Activated CD4-positive, alpha-beta memory T cell treated with anti-CD3 and anti-CD28 coated beads, Interleukin-2, amount 10 ng/mL, durations not matched to agents 7 days and 5 days (primary cell): Measurements from ENCODE around the gene ITGAL. TPM values are rescaled to one million over a fixed set of nuclear protein-coding genes. Genes with fewer than 3 reads are reported as not detected.
A peak's percentile ranks its signal among the peaks of the same experiment; 100 is the strongest.

Experiments
- CTCF ChIA-PET: fragments of 350-600 bp; sonication (Branson Sonifier 250); formaldehyde crosslinking; loops from one replicate; lab custom pipeline; 2021; ENCODE audit warnings: antibody characterized with exemption, inconsistent platforms; lab: Charles Lee
- POLR2A ChIA-PET: fragments of 350-600 bp; sonication (Branson Sonifier 250); formaldehyde crosslinking; loops from one replicate; lab custom pipeline; 2021; ENCODE audit warnings: antibody characterized with exemption; lab: Charles Lee
- DNase-seq: peaks from one replicate; pipeline ENCODE4 v3.0.0-alpha.2; 2020
- H3K27ac Mint-ChIP-seq: one replicate; pipeline ENCODE4 v1.8.0; 2021; ENCODE audit warnings: mild to moderate bottlenecking, mixed read lengths
- H3K27me3 Mint-ChIP-seq: one replicate; pipeline ENCODE4 v1.8.0; 2021; ENCODE audit warnings: mixed read lengths
- H3K36me3 Mint-ChIP-seq: one replicate; pipeline ENCODE4 v1.8.0; 2021; ENCODE audit warnings: low read depth, mixed read lengths
- H3K4me1 Mint-ChIP-seq: one replicate; pipeline ENCODE4 v1.8.0; 2021; ENCODE audit warnings: mixed read lengths
- H3K4me3 Mint-ChIP-seq: one replicate; pipeline ENCODE4 v1.8.0; 2021; ENCODE audit warnings: mild to moderate bottlenecking, mixed read lengths
- H3K9me3 Mint-ChIP-seq: one replicate; pipeline ENCODE4 v1.8.0; 2021; ENCODE audit warnings: mixed read lengths
- total RNA-seq, 2 experiments: library from RNA; stranded (reverse); gene quantifications; one replicate each; pipeline ENCODE4 v1.2.3, GENCODE V29; 2021

Gene ITGAL
- total RNA-seq, 2 experiments from 2014 or later, result 583 to 586 TPM

DNA sequence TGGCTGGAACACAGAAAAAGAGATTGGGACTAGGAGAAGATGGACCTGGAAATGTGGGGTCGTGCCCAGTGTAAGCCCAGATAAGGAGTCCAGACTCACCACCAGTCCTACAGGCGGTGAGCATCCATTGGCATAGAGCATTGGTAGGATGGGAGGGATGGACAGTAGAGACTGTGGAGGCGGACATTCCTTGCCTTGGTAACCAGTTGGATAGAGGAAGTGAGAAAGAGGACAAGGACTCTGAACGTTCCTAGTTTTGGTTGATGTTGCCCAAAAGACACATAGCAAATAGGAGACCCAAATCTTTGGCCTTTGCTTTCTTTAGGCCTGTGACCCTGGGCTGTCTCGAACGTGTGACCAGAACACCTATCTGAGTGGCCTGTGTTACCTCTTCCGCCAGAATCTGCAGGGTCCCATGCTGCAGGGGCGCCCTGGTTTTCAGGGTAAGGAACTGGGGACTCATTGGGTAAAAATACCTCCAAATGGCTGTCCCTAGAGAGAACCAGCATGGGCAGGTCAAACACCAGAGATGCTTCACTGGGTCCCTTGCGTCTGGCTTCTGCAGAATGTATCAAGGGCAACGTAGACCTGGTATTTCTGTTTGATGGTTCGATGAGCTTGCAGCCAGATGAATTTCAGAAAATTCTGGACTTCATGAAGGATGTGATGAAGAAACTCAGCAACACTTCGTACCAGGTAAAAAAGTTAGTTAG, 6.4 kb downstream of the ITGAL start:
- Mint-ChIP-seq H3K4me1 (peaks cover 74% of the 10 kb centered on the region), H3K27ac (peak overlapping the region; percentile 69), H3K36me3 (peaks cover 85% of the 10 kb centered on the region), H3K4me3 (no peak overlapping the region), H3K27me3 (no peaks in the 10 kb centered on the region), H3K9me3 (no peaks in the 10 kb centered on the region)
- CTCF ChIA-PET, result interaction anchor here (1.2 to 3.4 kb wide), 4 partner anchors 13 to 49 kb away, joined by 3 to 17 read pairs (median 8); partner anchors contain the start of gene DCTPP1
- DNase-seq, result no peak
- POLR2A ChIA-PET, result interaction anchor here (1.2 to 5.6 kb wide), 5 partner anchors 9 to 32 kb away, joined by 3 to 38 read pairs (median 5); no protein-coding TSS in a partner anchor

DNA sequence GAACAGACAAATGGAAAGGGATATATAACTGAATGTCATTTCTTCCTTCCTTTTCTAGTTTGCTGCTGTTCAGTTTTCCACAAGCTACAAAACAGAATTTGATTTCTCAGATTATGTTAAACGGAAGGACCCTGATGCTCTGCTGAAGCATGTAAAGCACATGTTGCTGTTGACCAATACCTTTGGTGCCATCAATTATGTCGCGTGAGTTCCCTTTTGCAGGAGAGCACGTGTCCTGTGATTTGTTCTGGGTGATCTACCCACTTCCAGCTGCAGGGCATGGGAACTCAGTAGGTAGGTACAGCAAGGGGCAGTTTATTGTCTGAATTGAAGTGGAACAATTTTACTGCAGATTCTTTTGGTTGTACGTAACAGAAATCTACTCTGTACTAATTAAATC, 8.8 kb downstream of the ITGAL start:
- Mint-ChIP-seq H3K9me3 (no peaks in the 10 kb centered on the region), H3K27me3 (no peaks in the 10 kb centered on the region), H3K4me3 (no peak overlapping the region), H3K4me1 (peaks cover 69% of the 10 kb centered on the region), H3K27ac (peak overlapping the region; percentile 36), H3K36me3 (peaks cover 82% of the 10 kb centered on the region)
- DNase-seq, result no peak
- ChIA-PET POLR2A (interaction anchor here (0.6 to 19.7 kb wide), 7 partner anchors 8 to 54 kb away, joined by 3 to 185 read pairs (median 3); partner anchors contain the start of gene ITGAL), CTCF (interaction anchor here (0.8 to 3.4 kb wide), 4 partner anchors 9 to 117 kb away, joined by 4 to 17 read pairs (median 6); partner anchors contain the start of gene DCTPP1)

DNA sequence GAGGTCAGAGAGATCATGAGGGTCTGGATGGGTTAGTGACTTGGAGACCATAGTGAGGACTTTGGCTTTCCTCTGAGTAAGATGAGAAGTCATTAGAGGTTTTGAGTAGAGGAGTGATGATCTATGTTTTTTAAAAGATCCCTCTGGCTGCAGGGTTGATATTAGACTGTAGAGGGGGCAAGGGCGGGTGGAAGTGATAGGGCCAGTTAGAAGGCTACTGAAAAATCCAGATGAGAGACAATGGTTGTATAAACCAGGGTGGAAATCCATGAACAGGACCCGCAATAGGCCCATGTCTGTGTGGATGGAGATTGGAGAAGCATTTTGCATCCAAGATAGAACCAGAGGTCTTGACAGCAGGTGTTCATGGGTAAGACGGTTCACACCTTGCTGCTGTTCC, 9.8 kb downstream of the ITGAL start:
- Mint-ChIP-seq H3K9me3 (no peaks in the 10 kb centered on the region), H3K27ac (peak overlapping the region; percentile 78), H3K4me3 (peak overlapping the region; percentile 4), H3K4me1 (peaks cover 63% of the 10 kb centered on the region), H3K27me3 (no peaks in the 10 kb centered on the region), H3K36me3 (peaks cover 79% of the 10 kb centered on the region)
- POLR2A ChIA-PET, result interaction anchor here (0.6 to 19.7 kb wide), 7 partner anchors 8 to 184 kb away, joined by 3 to 185 read pairs (median 5); partner anchors contain the start of gene ITGAL
- DNase-seq, result peak; percentile 23
- CTCF ChIA-PET, result interaction anchor here (1.2 to 3.4 kb wide), 5 partner anchors 9 to 116 kb away, joined by 3 to 17 read pairs (median 6); partner anchors contain the start of gene DCTPP1

DNA sequence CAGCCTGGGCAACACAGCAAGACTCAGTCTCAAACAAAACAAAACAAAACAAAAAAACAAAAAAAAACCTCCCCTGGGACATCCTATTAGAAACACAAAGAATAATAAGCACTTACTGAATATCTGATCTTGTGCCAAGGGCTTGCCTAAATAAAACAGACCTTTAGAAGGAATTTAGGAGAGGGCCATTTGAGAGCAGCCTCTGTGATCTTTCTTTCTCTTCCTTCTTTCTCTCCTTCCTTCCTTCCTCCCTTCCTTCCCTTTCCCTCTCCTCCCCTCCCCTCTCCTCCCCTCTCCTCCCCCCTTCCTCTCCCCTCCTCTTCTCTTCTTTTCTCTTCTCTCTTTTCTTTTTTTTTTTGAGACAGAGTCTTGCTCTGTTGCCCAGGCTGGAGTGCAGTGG, 12.3 kb downstream of the ITGAL start:
- CTCF ChIA-PET, result interaction anchor here (1.3 to 2.4 kb wide), 2 partner anchors 35 to 55 kb away, joined by 3 to 10 read pairs; partner anchors contain the start of gene DCTPP1
- peak overlapping the region; percentile 26 for H3K27ac Mint-ChIP-seq
- POLR2A ChIA-PET, result interaction anchor here (1.2 to 19.7 kb wide), 4 partner anchors 12 to 55 kb away, joined by 3 to 185 read pairs (median 21); partner anchors contain the start of genes DCTPP1 and ITGAL
- no peak for DNase-seq
- H3K4me3 Mint-ChIP-seq, result no peak overlapping the region
- peaks cover 81% of the 10 kb centered on the region for H3K36me3 Mint-ChIP-seq
- no peaks in the 10 kb centered on the region for H3K27me3 Mint-ChIP-seq
- H3K9me3 Mint-ChIP-seq, result no peaks in the 10 kb centered on the region
- peaks cover 61% of the 10 kb centered on the region for H3K4me1 Mint-ChIP-seq

DNA sequence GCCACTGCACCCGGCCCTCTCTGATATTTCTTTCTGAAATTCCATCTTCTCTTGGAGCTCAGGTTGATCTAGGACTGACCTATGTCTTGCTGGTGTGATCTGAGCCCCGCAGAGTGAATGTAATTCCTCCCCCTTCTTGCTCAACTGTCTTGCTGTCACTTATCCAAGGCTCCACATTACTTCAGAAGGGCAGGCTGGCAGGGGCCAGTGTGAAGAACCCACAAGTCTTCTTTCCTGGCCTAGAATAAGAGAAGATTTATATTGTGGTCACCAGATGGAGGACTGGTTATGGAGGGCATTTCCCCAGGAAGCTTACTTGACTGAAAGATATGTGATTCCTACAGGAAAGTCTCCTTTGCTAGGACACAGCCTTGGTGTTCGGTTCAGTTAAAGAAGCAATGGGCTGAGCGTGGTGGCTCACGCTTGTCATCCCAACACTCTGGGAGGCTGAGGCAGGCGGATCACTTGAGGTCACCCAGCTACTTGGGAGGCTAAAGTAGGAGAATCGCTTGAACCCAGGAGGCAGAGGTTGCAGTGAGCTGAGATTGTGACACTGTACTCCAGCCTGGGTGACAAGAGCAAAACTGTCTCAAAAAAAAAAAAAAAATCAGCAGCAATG, 13.4 kb downstream of the ITGAL start:
- Mint-ChIP-seq H3K4me3 (no peak overlapping the region), H3K9me3 (no peaks in the 10 kb centered on the region), H3K36me3 (peaks cover 82% of the 10 kb centered on the region), H3K4me1 (peaks cover 61% of the 10 kb centered on the region), H3K27ac (peak overlapping the region; percentile 33), H3K27me3 (no peaks in the 10 kb centered on the region)
- no peak for DNase-seq
- ChIA-PET POLR2A (interaction anchor here (0.6 to 19.7 kb wide), 5 partner anchors 10 to 68 kb away, joined by 3 to 185 read pairs (median 4); partner anchors contain the start of gene ITGAL), CTCF (interaction anchor here (1.3 to 2.4 kb wide), 2 partner anchors 36 to 56 kb away, joined by 3 to 10 read pairs; partner anchors contain the start of gene DCTPP1)

DNA sequence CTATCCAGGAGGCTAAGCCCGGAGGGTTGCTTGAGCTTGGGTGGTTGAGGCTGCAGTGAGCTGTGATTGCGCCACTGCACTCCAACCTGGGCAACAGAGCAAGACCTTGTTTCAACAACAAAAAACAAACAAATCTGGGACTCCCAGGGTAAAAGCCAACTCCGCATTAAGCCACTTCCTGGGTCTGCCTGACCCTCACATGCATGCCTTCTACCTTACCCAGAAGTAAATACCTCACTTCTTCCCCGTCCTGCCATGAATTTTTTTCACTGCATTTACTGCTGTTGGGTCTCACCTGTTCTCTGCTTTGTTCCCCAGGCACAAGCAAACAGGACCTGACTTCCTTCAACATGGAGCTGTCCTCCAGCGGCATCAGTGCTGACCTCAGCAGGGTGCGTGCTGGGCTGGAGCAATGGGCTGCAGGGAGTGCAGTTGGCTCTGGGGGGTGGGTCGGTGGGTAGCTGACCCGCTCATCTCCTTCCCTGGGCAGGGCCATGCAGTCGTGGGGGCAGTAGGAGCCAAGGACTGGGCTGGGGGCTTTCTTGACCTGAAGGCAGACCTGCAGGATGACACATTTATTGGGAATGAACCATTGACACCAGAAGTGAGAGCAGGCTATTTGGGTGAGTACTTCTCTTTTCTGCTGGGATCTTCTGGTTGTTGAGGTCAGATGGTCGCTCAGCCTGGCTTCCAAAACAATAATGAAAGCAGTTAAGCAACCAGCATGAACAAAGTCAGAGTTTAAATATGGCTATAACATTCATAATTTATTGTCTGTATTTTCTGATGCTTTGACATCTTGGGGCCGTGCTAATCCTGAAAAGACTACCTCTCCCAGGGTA, 16.4 kb downstream of the ITGAL start:
- ChIA-PET POLR2A (interaction anchor here (0.9 to 19.7 kb wide), 9 partner anchors 9 to 97 kb away, joined by 3 to 185 read pairs (median 4); partner anchors contain the start of gene ITGAL), CTCF (interaction anchor here (0.6 to 2.2 kb wide), 3 partner anchors 40 to 145 kb away, joined by 3 to 8 read pairs (median 4); partner anchors contain the start of gene DCTPP1)
- peaks cover 52% of the 10 kb centered on the region for H3K4me1 Mint-ChIP-seq

DNA sequence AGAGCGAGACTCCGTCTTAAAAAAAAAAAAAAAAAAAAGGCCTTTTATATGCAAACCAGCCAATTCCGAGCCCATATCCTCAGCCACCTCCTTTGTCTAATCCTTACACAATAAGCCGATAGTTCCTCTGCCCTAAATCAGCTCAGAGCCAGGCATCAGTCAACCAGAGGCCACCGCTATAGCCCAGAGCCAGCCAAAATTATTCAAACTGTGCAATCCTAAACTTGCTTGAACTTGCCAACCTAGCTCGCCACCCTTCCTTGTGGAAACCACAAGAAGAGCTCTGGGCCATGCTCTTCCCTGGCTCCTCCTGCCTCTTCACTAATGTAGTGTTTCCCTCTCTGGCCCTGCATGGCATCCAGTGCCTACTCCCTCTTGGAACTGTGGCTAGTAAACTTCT, 17.7 kb downstream of the ITGAL start:
- no peaks in the 10 kb centered on the region for H3K27me3 Mint-ChIP-seq

More for the DNA sequence above, 16.4 kb downstream of the ITGAL start:
- Mint-ChIP-seq H3K36me3 (peaks cover 74% of the 10 kb centered on the region), H3K9me3 (no peaks in the 10 kb centered on the region), H3K27ac (peak overlapping the region; percentile 54), H3K27me3 (no peaks in the 10 kb centered on the region), H3K4me3 (no peak overlapping the region)
- DNase-seq, result no peak

DNA sequence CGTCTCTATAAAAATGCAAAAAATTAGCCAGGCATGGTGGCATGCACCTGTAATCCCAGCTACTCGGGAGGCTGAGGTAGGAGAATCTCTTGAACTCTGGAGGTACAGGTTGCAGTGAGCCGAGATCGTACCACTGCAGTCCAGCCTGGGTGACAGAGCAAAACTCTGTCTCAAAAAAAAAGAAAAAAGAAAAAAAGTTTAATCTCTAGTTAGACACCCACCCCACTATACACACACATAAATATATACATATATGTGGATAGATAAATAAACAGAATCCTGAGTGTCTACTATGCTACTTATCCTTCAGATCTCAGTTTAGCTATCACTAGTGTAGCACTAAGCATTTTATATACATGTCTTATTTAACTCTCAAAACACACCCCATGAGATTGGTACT, 18.7 kb downstream of the ITGAL start:
- DNase-seq, result no peak
- H3K36me3 Mint-ChIP-seq, result peaks cover 74% of the 10 kb centered on the region
- ChIA-PET POLR2A (interaction anchor here (0.7 to 19.7 kb wide), 13 partner anchors 8 to 66 kb away, joined by 3 to 185 read pairs (median 4); partner anchors contain the start of genes DCTPP1, ITGAL and ZNF747), CTCF (interaction anchor here (1.0 to 2.0 kb wide), 4 partner anchors 12 to 107 kb away, joined by 3 to 10 read pairs (median 6); no protein-coding TSS in a partner anchor)
- H3K27me3 Mint-ChIP-seq, result no peaks in the 10 kb centered on the region
- H3K9me3 Mint-ChIP-seq, result no peaks in the 10 kb centered on the region
- no peak overlapping the region for H3K4me3 Mint-ChIP-seq
- peaks cover 49% of the 10 kb centered on the region for H3K4me1 Mint-ChIP-seq
- H3K27ac Mint-ChIP-seq, result peak overlapping the region; percentile 66

More for the DNA sequence above, 17.7 kb downstream of the ITGAL start:
- POLR2A ChIA-PET, result interaction anchor here (0.7 to 19.7 kb wide), 11 partner anchors 9 to 96 kb away, joined by 3 to 185 read pairs (median 4); partner anchors contain the start of genes DCTPP1, ITGAL and ZNF747
- CTCF ChIA-PET, result interaction anchor here (1.7 kb wide), 2 partner anchors 45 to 108 kb away, joined by 5 to 7 read pairs; no protein-coding TSS in a partner anchor
- Mint-ChIP-seq H3K4me3 (no peak overlapping the region), H3K36me3 (peaks cover 74% of the 10 kb centered on the region), H3K27ac (peak overlapping the region; percentile 28), H3K4me1 (peaks cover 54% of the 10 kb centered on the region), H3K9me3 (no peaks in the 10 kb centered on the region)
- no peak for DNase-seq

DNA sequence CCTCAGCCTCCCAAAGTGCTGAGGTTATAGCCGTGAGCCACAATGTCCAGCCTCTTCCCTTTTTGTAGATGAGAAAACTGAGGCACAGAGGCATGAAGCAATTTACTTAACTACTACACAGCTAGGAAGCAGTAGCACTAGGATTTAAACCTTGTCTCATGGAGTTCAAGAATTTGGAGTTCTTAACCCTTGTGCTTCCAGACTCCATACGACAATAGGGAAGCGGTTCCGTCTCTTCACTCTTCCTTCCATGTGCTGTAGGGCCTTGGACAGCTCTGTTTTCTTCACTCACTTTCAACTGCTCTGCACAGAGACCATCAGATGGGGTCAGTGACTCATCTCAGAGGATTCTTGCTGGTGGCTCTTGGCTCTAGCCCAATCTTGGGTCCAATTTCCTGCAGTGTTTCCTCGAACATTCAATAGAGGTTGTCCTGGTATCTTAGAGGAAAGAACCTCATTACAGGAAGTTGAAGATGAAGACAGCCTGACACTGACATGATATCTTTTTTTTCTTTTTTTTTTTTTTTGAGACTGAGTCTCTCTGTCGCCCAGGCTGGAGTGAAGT, 19.3 kb downstream of the ITGAL start:
- Mint-ChIP-seq H3K27me3 (no peaks in the 10 kb centered on the region), H3K27ac (peak overlapping the region; percentile 66), H3K4me3 (no peak overlapping the region), H3K36me3 (peaks cover 71% of the 10 kb centered on the region), H3K4me1 (peaks cover 47% of the 10 kb centered on the region), H3K9me3 (no peaks in the 10 kb centered on the region)
- POLR2A ChIA-PET, result interaction anchor here (0.7 to 19.7 kb wide), 9 partner anchors 9 to 44 kb away, joined by 3 to 185 read pairs (median 4); partner anchors contain the start of genes ITGAL and ZNF747
- CTCF ChIA-PET, result interaction anchor here (0.6 to 2.0 kb wide), 6 partner anchors 12 to 106 kb away, joined by 3 to 10 read pairs (median 4); no protein-coding TSS in a partner anchor
- peak; percentile 44 for DNase-seq

DNA sequence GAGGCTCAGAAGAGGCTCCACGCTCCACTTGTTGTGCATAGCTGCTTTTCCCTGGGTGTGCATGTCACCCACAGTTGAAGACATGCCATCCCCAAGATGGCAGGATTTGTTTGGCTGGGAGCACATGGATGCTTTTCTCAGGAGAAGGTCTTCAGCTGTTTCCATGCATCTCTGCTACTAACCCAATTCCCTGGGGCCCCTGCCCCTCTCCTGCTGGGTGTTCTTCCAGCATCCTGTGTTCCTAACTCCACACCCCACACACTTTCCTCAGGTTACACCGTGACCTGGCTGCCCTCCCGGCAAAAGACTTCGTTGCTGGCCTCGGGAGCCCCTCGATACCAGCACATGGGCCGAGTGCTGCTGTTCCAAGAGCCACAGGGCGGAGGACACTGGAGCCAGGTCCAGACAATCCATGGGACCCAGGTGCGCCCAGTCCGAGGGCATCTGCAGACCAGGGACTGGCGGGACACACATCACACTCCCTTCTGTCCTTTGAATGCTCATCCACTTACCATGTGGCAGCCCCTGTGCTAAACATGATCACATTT, 21.5 kb downstream of the ITGAL start:
- H3K4me1 Mint-ChIP-seq, result peaks cover 39% of the 10 kb centered on the region
- no peaks in the 10 kb centered on the region for H3K9me3 Mint-ChIP-seq
- peak overlapping the region; percentile 62 for H3K27ac Mint-ChIP-seq
- CTCF ChIA-PET, result interaction anchor here (0.7 to 2.1 kb wide), 4 partner anchors 44 to 122 kb away, joined by 3 to 5 read pairs (median 4); partner anchors contain the start of gene DCTPP1
- peaks cover 64% of the 10 kb centered on the region for H3K36me3 Mint-ChIP-seq
- H3K4me3 Mint-ChIP-seq, result no peak overlapping the region
- no peak for DNase-seq
- no peaks in the 10 kb centered on the region for H3K27me3 Mint-ChIP-seq
- POLR2A ChIA-PET, result interaction anchor here (1.1 to 19.7 kb wide), 5 partner anchors 14 to 31 kb away, joined by 3 to 185 read pairs (median 4); partner anchors contain the start of gene ITGAL
